Activated CD4-positive, alpha-beta T cell treated with anti-CD3 and anti-CD28 coated beads, Interleukin-2, amount 50 U/mL, for 24 hours (primary cell): ENCODE results near the gene NFYB.
"Not testable (repeated sequence)": the region's sequence is repeated elsewhere in the genome, so short reads cannot be mapped to it uniquely, and the experiment has no call there.

Experiments
- DNase-seq, 2 donors: peaks; one replicate each; pipeline ENCODE4 v3.0.0-alpha.2; 2020; ENCODE audit warnings: low read depth in 1 of 2, low spot score in 1 of 2

Gene NFYB

DNA sequence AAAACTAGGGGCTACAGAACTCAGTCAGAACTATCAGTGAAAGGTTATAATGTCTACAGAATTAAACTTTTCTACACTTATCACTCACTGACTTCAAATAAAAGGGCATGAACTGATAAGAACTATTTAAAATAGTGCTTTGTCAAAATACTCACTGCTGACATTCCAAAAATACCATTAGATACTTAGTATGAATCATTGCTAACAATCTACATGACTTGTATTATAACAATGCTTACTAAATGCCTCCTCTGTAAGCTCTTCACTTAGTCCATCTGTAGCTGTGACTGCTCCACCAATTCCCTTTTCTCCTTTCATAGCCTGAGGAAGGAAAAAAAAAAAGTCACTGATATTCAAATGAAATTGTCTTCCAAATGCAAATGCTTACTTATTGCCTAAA is 17.0 kb downstream of the NFYB start:
- no peak for DNase-seq

DNA sequence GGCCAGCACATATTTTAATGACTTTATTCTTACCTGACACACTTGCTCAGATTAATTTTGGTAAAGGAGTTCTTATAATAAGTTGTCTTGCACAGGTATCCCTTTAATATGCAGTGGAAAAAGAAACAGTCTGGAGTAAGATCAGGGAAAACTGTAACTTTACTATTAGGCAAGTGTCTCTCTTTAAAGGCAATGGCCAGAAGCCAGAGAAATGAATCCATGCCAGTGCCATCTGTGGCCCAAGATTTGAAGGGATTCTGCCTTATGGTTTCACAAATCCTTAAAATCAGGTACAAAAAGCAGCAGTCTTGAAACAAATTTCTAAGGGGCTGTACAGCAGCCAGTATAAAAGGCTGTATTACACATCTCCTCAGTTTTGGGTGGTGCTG is 22.4 kb downstream of the NFYB start:
- no peak for DNase-seq

DNA sequence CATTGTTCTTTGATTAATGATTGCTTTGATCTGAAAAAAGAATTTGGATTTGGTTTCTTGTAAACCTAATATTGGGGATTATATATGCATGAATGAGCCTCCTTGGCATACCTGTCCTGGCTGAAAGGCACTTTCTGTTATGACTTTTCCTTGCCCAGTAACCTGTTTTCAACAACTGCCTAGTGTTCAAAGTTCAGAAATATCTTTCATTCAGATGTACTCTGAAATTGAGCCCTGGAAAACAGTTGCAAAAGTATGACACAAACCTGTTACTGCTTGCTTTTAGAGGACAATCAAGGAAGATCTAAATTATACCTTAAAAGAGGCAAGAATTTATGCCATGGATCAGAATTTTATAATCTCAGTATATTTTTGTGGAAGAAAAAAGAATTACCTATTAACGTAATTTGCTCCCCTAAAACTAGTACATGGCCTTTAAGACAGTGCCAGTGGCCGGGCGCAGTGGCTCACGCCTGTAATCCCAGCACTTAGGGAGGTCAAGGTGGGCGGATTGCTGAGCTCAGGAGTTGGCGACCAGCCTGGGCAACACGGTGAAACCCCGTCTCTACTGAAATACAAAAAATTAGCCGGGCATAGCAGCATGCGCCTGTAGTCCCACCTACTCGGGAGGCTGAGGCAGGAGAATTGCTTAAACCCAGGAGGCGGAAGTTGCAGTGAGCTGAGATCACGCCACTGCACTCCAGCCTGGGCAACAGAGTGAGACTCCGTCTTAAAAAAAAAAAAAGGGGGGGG is 23.0 kb downstream of the NFYB start:
- not testable (repeated sequence) for DNase-seq

DNA sequence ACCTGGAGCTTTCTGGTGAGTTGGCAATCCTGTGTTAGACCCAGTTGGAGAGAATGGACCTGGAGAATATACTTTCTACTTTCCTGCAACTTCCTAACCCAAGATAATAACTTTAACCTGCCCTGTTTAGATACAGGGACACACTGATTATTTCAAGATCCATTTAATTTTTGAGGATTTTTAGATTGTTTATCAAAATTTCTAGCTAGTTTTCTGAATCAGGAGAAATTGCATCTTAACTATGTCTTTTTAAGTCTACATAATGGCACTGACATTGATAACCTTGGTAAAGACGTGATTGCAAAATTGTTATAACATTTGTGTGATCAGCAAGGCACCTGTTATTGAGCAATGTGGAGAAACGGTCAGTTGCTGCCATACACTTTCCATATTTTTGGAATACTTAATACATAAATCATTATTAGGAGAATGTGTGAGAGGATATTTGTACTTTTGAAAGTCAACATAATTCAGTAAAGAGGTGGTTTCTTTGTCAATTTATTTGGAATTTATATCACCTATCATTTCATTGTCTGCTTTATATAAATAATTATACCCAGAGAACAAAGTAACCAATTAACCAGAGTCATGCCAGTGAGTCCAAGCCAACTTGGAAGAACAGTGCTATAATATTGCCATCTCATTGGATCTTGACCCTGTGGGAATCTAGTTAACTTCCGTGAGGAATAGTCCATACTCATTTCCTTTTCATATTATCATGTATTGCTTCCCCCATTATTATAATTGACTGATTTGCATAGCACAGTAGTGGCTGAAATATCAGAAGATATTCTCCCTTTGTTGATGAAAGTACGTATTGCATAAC is 28.4 kb downstream of the NFYB start:
- DNase-seq: no peak

DNA sequence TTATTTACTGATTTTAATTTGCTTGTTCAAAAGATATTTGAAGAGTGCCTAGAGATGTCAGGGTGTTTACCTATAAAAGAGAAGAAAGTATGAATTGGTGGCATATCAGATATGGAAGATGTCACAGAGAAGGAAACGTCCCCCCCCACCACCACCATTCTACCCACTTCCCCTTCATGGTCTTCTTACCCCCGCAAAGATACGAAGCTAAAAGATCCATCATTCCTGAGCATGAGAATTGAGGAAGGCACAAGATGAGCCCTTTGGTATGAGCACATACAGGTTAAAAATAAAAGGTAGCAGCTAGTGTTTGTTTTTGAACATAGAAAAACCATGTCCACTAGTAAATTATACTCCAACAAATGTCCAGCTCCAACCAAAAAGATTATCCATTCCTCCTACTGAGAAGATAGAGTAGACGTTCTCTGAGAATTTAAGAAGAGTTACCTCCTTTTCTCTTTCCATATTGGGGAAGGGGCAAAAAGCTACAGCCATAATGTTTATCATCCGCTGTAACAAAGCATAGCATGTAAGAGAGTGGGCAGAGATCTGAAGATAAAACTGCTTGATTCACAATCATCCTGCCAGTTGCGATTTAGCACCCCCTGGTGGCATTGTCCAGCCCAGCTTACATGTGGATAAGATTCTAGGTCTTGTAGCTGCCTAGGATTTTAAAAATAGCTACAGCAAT is 29.1 kb downstream of the NFYB start:
- peak; percentile 76 to 82 for DNase-seq

DNA sequence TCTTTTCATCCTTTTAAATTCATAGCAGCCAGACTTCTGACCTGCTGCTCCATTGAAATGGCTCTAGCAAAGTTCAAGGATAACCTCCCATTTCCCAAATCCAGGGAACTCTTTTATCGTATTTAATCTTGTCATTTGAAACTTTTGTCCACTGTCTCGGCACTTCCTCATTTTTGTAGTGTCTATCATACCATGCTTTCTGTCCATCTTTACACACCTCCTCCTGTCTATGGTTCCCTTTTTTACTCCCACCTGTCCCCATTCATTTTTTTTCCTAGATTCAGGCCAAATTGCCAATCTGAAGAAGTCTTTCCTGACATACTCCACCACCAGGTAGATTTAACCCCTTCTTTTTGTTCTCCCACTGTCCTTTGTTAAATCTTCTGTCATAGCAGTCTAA is 31.0 kb downstream of the NFYB start:
- DNase-seq: no peak

DNA sequence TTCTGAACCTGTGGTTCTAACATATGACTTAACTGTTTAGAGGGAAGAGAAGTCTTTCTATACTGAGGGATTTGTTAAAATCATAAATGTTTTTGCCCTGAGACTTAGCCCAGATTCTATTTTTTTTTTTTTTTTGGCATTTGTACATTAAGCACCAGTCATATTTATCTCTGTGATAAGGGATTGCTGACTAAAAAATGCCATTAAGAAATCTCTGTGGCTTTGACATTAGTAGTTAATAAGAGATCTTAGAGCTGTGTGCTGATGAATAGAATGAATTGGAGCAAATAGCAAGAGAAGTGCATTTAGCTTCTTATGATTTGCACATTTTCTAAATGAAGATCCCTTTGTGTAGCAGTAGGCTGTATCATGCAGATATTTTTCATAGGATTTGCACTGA is 32.5 kb downstream of the NFYB start:
- no peak for DNase-seq

DNA sequence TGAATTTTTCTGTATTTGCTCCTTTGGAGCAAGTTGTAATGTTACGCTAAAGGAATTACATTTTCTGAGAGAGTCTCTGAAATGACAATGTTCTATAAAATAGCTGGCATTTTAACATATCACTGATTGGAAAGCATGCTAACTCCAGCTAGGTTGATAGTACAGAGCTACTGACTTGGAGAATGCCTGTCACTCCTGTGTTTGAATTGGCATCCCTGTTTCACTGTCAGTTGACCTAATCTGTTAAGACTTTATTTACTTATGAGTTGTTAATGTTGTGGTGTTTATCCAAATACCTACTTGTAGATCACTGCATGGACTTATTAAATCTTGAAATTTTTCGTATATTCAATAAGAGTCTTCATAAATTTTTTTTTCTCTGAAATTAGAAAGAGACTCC is 40.1 kb downstream of the NFYB start:
- no peak for DNase-seq

DNA sequence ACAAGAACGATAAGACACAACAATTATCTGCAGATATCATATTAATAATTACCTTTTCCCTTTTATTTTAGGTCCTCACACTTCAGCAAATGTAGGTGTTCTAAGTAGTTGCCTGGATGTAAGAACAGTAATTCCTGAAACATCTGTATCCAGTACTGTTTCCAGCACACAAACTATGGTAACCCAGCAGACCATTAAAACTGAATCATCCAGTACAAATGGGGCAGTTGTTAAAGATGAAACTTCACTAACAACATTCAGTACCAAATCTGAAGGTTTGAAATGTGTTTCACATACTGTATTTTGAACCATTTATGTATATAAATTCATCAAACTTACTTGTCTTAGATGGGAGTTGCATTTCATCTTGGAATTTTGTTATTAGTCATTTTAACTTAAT is 42.7 kb downstream of the NFYB start:
- no peak for DNase-seq

DNA sequence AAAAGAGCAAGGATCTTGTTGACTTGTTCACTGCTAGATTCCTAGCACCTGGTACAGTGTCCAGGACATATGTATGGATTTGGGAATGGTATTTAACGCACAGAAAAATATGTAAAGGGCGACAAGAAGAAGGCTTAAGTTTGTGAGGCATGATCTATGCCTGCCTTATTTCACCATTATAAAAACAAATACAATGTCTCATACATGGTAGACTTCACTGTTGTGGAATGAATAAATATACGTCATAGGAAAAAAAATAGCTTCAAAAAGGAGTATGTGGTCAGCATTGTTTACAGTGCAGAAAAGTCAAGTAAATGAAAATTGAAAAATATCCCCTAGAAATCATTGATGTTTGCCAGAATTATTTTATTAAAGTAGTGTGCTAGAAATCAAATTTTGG is 43.7 kb downstream of the NFYB start:
- no peak for DNase-seq

DNA sequence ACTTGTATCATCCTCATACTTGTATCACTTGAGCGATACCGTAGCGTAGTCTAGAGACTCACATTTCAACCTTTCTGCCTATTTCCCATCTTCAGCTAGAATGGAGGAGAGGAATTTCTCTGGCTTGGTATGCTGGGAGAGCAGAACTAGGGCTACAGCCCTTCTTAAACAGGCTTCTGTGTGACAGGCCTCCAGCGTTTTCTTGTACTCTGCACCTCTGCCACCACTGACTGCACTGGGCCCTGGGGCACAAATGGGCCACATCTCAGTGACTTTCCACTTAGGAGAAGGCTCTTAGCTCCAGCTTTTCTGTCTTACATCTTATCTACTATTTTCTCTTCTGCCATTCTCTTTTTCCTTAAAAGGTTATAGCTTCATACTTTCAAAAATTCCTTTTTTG is 46.9 kb downstream of the NFYB start:
- no peak for DNase-seq

DNA sequence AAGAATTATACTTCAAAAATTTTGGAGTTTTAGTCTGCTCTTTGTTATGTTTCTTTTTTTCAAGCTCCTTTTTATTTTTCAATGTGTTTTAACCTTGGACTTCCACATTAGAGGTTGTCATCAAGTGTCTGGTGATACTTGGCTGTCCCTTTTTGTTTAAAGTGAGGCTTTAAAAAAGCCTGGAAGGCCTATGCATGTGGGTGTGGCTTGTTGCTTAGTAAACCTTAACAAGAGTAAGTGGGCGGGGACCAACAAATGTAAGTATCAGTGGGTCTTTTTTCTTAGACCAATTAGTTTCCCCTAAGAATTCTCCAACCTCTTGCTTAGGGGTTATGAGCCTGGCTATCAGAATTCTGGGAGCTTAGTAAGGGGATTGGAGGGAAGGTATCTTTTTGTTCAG is 47.3 kb downstream of the NFYB start:
- DNase-seq: no peak

DNA sequence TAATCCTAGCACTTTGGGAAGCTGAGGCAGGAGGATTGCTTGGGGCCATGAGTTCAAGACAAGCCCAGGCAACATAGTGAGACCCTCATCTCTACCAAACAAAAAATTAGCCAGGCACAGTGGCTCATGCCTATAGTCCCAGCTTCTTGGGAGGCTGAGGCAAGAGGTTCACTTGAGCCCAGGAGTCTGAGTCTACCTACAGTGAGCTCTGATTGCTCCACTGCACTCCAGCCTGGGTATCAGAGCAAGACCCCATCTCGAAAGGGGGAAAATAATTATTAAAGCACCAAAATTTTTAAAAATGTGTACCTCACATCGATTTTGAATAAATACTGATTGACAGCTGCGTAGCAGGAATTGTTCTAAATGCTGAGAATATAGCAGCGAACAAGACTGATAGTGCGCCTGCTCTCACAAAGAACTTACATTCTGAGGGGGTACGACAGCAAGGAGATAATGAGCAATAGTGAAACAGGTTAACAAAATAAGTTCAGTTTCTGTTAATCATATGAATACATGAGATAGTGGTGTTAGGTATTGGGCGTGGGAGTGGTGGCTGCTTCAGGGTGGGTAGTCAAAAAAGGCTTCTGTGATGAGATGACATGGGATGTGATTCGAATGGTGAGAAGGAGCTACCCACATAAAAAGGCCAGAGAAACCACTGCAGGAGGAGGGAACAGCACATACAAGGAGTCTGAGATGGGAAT is 54.1 kb downstream of the NFYB start:
- peak in 1 of 2 donors; percentile 32 for DNase-seq

DNA sequence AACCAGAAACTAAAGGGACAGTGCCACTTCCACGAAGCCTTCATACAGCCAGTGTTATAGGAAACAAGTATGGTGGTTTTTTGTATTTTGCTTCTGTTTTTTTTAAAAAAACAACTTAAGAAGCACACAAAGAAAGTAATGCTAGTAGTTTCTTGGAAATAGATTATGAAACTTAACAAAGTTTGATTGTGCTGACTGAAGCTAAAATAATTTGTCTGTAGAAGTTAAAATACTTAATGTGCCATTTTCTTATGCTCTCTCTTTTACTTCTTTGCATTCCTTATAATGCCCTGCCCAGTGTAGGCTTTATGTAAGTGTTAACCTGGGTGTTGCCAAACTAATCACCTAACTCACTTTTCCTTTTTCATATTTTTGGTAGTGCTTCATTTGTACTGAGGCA is 57.2 kb downstream of the NFYB start:
- DNase-seq: no peak

DNA sequence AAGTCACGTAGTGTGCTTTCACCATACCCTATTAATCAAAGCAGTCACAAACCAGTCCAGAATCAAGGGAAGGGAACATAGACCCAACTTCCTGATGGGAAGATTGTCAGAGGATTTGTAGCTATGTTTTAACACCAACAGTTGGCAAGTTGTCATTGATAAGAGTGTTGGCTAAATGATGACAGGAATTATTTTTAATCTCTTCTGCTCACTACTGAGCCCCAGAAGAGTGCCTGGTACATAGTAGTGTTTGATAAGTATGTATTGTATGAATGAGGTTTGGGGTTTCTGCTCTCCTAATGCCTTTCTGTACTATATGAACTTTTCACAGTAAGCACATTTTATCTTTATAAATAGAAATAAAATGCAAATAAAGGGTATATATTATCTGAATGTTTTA is 59.0 kb downstream of the NFYB start:
- no peak for DNase-seq

DNA sequence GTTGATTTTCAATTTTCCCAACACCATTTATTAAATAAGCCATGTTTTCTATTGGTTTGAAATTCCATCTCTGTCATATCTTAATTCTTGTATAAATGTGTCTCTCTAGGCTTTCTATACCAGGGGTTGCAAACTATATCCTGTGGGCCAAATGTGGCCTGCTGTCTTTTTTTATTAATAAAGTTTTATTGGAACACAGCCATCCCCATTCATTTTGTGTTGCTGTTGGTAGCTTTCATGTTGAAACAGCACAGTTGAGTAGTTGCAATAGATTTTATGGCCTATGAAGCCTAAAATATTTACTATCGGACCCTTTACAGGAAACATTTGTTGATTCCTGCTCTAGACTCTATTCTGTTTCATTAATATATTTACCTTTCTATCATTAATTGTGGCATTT is 64.3 kb downstream of the NFYB start:
- DNase-seq: no peak

DNA sequence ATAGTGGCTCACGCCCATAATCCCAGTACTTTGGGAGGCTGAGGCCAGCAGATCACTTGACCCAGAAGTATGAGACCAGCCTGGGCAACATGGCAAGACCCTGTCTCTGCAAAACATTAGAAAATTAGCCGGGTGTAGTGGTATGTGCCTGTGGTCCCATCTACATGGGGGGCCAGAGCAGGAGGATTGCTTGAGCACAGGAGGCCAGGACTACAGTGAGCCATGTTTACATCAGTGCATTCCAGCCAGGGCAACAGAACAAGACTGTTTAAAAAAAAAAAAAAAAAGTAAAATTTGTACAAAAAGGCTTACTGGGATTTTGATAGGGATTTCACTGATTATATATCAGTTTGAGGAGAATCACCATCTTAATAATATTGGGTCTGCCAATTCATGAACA is 65.9 kb downstream of the NFYB start:
- DNase-seq: no peak
